Adrenal gland (tissue), 12 donors: ENCODE measurements around the gene THBD. TPM values are rescaled to one million over a fixed set of nuclear protein-coding genes. Genes with fewer than 3 reads are reported as not detected.
A peak's percentile ranks its signal among the peaks of the same experiment; 100 is the strongest.

ENCODE experiments used
- DNase-seq, 7 donors: peaks; one replicate each; pipeline ENCODE4 v3.0.0-alpha.2; 2019 to 2020
- H3K27ac ChIP-seq, 5 donors: fragments of 200-600 bp; sonication (generic) in 4 of 5; 1 replicate in 3 of 5; 2 replicates in 2 of 5; pipeline versions ENCODE4 v1.5.1 to v1.8.0; 2016 to 2020; ENCODE audit warnings: mild to moderate bottlenecking in 1 of 5
- H3K27me3 ChIP-seq: fragments of 200-600 bp; 2 replicates; pipeline ENCODE4 v1.8.0; 2021
- H3K36me3 ChIP-seq, 2 donors: fragments of 200-600 bp; replicated peaks in 1 of 2; 1 replicate in 1 of 2; 2 replicates in 1 of 2; pipeline versions ENCODE4 v1.5.1 to v1.8.0; 2018 to 2022
- H3K4me1 ChIP-seq, 2 donors: fragments of 200-600 bp; replicated peaks in 1 of 2; 1 replicate in 1 of 2; 2 replicates in 1 of 2; pipeline versions ENCODE4 v1.5.1 to v1.8.0; 2018 to 2021
- H3K4me3 ChIP-seq, 4 donors: fragments of 200-600 bp; sonication (generic) in 3 of 4; one replicate each; pipeline ENCODE4 v1.5.1; 2016 to 2018
- H3K9me3 ChIP-seq, 3 donors: fragments of 200-600 bp; sonication (generic) in 1 of 3; replicated peaks in 1 of 3; 1 replicate in 2 of 3; 2 replicates in 1 of 3; pipeline versions ENCODE4 v1.5.1 to v1.8.0; 2016 to 2021
- CTCF ChIP-seq, 6 experiments: fragments of 450-650 bp in 4 of 6; fragments of 200-600 bp in 2 of 6; sonication (generic) in 1 of 6; IDR thresholded peaks; 1 replicate in 5 of 6; 2 replicates in 1 of 6; pipeline versions ENCODE4 v1.5.1 to v1.8.0; 2016 to 2021; ENCODE audit warnings: antibody characterized with exemption in 6 of 6, mild to moderate bottlenecking in 2 of 6, moderate library complexity in 1 of 6
- POLR2A ChIP-seq, 2 donors: fragments of 450-650 bp; IDR thresholded peaks; one replicate each; pipeline ENCODE4 v1.6.1; 2017; ENCODE audit warnings: antibody characterized with exemption in 2 of 2, mild to moderate bottlenecking in 2 of 2, moderate library complexity in 1 of 2
- WGBS, 4 donors: extraction: QIAGEN DNeasy Blood & Tissue Kit in 2 of 4; methylation state at CpG; one replicate each; pipeline versions ENCODE4 v1.1.5 to v1.1.7; 2013 to 2017; 5-methylcytosine and 5-hydroxymethylcytosine counted together
- intact Hi-C, 2 donors: fragments of 100-400 bp; cut with DNase I; formaldehyde crosslinking; loops; one replicate each; pipeline versions ENCODE4 v1.14.1 to v1.15.0; 2022 to 2023
- polyA plus RNA-seq, 3 donors: library from polyadenylated mRNA; stranded (reverse); fragments of 200-250 nt in 2 of 3; fragments of 350-450 nt in 1 of 3; fragmentation: Illumina TruSeq in 1 of 3; extraction: RNeasy Lipid Tissue Mini Kit (QIAGEN cat#74804) in 1 of 3; gene quantifications; one replicate each; pipeline ENCODE4 v1.2.3, GENCODE V29; 2013 to 2014
- total RNA-seq, 9 donors: library from RNA; depleted of rRNA in 4 of 9; stranded (reverse); fragments of >200 nt in 4 of 9; fragments of 120-200 nt in 1 of 9; fragmentation: NEBNext Ultra II Directional in 1 of 9; extraction: Animal tissue kit (Norgen Biotek cat#: 25700) in 1 of 9; gene quantifications; one replicate each; pipeline versions ENCODE4 v1.1.0 to v1.2.4, GENCODE V29; 2013 to 2023
- donor health status: healthy with polysubstance abuse.
- donor health status: Bipolar disorder and iron deficiency.
- donor health status: DM: yes; HTN: yes; CAD: no.
- donor health status: DM: no; HTN: no; CAD: no.
- donor health status: DM: no; HTN: no; CAD: no.
- donor health status: DM: yes; HTN: yes; CAD: no.

Gene THBD
- total and polyA plus RNA-seq, 12 donors = 1.2 to 58.0 (median 17.5) TPM

- Histone ChIP-seq H3K27me3 (no peaks in the 10 kb centered on the region), H3K27ac (no peak overlapping the region), H3K36me3 (no peaks in the 10 kb centered on the region), H3K4me3 (no peak overlapping the region), H3K4me1 (peaks cover 0 to 19% of the 10 kb centered on the region in 2 donors), H3K9me3 (no peaks in the 10 kb centered on the region)
- TF ChIP-seq CTCF (IDR thresholded peaks at IDR 0.05) (no peak), POLR2A (IDR thresholded peaks at IDR 0.05) (no peak)
- 81 to 89% (median 85%) methylated on average over 6 of the region's 6 CpGs for WGBS, 4 donors
- intact Hi-C loops = no loop called here
- DNase-seq = peak in 1 of 7 donors; percentile 36
These were observed 40.7 kb upstream of the THBD start for GRCh38 chr20:23090147-23090546.

GRCh38 chr20:23088866-23089265 lies 39.4 kb upstream of the THBD start:
- intact Hi-C loops = no loop called here
- no peak for TF ChIP-seq POLR2A (IDR thresholded peaks at IDR 0.05)
- WGBS, 4 donors = 82 to 96% (median 92%) methylated on average over 5 to 8 of the region's 8 CpGs
- Histone ChIP-seq H3K36me3 (no peaks in the 10 kb centered on the region), H3K4me1 (peaks cover 0 to 19% of the 10 kb centered on the region in 2 donors), H3K27me3 (no peaks in the 10 kb centered on the region), H3K27ac (no peak overlapping the region), H3K4me3 (no peak overlapping the region), H3K9me3 (no peaks in the 10 kb centered on the region)
- DNase-seq = no peak

GRCh38 chr20:23087587-23088251 lies 38.2 kb upstream of the THBD start:
- Histone ChIP-seq H3K27me3 (no peaks in the 10 kb centered on the region), H3K9me3 (no peaks in the 10 kb centered on the region), H3K36me3 (no peaks in the 10 kb centered on the region), H3K4me3 (no peak overlapping the region), H3K4me1 (peaks cover 0 to 19% of the 10 kb centered on the region in 2 donors), H3K27ac (peak overlapping the region in 4 of 5 donors; percentile 43 to 92 (median 80))
- TF ChIP-seq CTCF (IDR thresholded peaks at IDR 0.05) (no peak), POLR2A (IDR thresholded peaks at IDR 0.05) (no peak)
- DNase-seq = no peak
- 69 to 77% (median 75%) methylated on average over 9 of the region's 9 CpGs for WGBS, 4 donors
- intact Hi-C loops = no loop called here

- Histone ChIP-seq H3K36me3 (no peaks in the 10 kb centered on the region), H3K27ac (peak overlapping the region; percentile 19 to 92 (median 70)), H3K9me3 (no peaks in the 10 kb centered on the region), H3K27me3 (no peaks in the 10 kb centered on the region), H3K4me3 (peak overlapping the region in 1 of 4 donors; percentile 46), H3K4me1 (peaks cover 0 to 11% of the 10 kb centered on the region in 2 donors)
- peak in 6 of 7 donors; percentile 48 to 75 (median 60) for DNase-seq
- intact Hi-C loops = no loop called here
- TF ChIP-seq CTCF (IDR thresholded peaks at IDR 0.05) (no peak), POLR2A (IDR thresholded peaks at IDR 0.05) (no peak)
- 39 to 64% (median 55%) methylated on average over 14 of the region's 14 CpGs for WGBS, 4 donors
These were observed 37.5 kb upstream of the THBD start for GRCh38 chr20:23086931-23087411.
